RWPE1 (cell line): Measurements from ENCODE around the gene PDPN.

Experiments used
- CTCF ChIA-PET: fragments of 350-600 bp; sonication (Branson Sonifier 250); formaldehyde crosslinking; extraction: SDS; loops from one replicate; lab custom pipeline; 2021; lab: Yijun Ruan, JAX
- POLR2A ChIA-PET: fragments of 400-600 bp; formaldehyde crosslinking; extraction: SDS; loops from one replicate; lab custom pipeline; 2020; ENCODE audit warnings: antibody characterized with exemption; ENCODE audit not compliant: low non-redundant PET; lab: Yijun Ruan, JAX
- DNase-seq: peaks from one replicate; pipeline ENCODE4 v3.0.0; 2012; ENCODE audit warnings: low spot score
- H3K27ac ChIP-seq: fragments of 450-650 bp; 2 replicates; pipeline ENCODE4 v1.5.1; 2017
- TF ChIP-seq, protein P1 (sequence below): fragments of 450-650 bp; conservative IDR thresholded peaks from 2 replicates; pipeline ENCODE4 v1.5.1; 2017; ENCODE audit warnings: low read depth, mild to moderate bottlenecking

The PDPN gene

DNA sequence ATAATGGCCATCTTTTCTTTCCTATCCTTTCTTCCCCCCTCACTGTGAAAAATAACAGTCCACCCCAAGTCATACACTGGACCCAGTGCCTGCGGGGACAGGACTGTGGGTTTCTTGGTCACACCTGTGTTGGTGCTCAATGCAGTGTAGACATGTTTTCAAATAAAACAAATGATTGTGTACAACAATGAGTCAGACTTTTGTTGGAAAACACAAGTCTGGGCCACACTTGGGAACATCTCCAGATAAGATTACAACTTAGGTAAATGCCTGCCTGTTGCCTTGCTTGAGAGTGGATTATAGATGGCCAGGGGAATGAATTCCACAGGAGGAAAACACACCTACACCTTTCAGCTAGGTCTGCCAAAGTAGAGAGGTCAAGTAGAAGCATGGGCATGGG, 34.1 kb downstream of the PDPN start:
- POLR2A ChIA-PET: no interaction called here
- peak overlapping the region; percentile 62 for H3K27ac ChIP-seq
- DNase-seq: no peak
- TF ChIP-seq, protein P1, sequence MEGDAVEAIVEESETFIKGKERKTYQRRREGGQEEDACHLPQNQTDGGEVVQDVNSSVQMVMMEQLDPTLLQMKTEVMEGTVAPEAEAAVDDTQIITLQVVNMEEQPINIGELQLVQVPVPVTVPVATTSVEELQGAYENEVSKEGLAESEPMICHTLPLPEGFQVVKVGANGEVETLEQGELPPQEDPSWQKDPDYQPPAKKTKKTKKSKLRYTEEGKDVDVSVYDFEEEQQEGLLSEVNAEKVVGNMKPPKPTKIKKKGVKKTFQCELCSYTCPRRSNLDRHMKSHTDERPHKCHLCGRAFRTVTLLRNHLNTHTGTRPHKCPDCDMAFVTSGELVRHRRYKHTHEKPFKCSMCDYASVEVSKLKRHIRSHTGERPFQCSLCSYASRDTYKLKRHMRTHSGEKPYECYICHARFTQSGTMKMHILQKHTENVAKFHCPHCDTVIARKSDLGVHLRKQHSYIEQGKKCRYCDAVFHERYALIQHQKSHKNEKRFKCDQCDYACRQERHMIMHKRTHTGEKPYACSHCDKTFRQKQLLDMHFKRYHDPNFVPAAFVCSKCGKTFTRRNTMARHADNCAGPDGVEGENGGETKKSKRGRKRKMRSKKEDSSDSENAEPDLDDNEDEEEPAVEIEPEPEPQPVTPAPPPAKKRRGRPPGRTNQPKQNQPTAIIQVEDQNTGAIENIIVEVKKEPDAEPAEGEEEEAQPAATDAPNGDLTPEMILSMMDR: no peak
- CTCF ChIA-PET: no interaction called here

DNA sequence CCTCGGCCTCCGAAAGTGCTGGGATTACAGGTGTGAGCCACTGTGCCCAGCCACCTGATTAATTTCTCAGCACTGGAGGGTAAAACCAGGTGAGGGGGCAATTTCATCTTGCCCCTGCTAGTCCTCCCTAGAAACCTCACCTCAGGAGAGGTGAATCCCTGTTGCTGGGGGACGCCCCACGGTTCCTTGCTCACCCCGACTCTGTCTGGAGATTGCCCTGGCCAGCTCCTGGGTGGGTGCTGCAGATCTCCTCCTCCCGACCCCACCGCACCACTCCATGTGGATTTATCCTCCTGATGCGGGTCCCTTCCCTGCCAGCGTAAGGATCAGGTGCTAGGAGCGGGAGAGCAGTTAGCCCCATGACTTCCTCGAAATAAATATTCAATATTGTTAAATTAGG, 34.9 kb downstream of the PDPN start:
- ChIA-PET POLR2A (no interaction called here), CTCF (interaction anchor here (0.6 to 0.9 kb wide), 4 partner anchors 29 to 170 kb away, joined by 3 to 5 read pairs (median 4); no protein-coding TSS in a partner anchor)
- H3K27ac ChIP-seq: peak overlapping the region; percentile 62
- no peak for DNase-seq
- TF ChIP-seq, protein P1: no peak

DNA sequence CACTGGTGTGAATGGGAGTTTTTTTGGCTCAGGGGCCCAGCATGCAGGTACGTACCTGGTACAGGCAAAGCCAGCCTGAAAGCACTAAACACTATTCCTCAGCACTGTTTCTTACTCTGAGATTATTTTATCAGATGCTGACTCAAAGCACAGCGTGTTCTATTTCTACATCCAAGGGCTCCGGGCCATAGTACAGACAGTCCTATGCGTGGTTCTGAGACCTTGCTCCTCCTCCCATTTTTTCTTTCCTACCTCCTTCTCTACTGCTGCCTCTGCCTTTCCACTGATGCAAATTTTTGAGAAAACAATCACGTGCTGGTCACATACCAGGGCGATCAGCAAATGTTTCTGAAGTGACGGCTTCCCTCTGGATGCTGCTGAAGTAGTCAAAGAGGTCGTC, 36.3 kb downstream of the PDPN start:
- ChIA-PET CTCF (no interaction called here), POLR2A (no interaction called here)
- H3K27ac ChIP-seq: peak overlapping the region; percentile 73
- TF ChIP-seq, protein P1: no peak
- DNase-seq: peak; percentile 15

DNA sequence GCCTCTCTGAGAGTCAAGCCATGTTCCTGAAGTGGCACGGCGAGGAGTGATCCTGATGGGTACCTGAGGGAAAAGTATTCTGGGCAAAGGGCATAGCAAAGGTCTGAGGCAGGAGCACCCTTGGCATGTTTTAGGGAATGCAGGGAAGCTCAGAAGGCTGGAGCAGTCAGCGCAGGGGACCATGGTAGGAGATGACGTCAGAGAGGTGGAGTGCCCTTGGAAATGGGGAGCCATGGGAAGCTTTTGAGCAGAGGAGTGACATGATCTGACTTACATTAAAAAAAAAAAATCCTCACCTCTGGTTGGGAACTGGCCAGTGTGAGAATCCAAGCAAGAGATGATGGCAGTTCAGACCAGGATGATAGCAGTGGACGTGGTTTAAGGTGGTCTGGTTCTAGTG, 37.2 kb downstream of the PDPN start:
- H3K27ac ChIP-seq: peak overlapping the region; percentile 73; the same call in 1 of the 2 replicates
- TF ChIP-seq, protein P1: no peak
- DNase-seq: no peak
- ChIA-PET POLR2A (no interaction called here), CTCF (no interaction called here)

DNA sequence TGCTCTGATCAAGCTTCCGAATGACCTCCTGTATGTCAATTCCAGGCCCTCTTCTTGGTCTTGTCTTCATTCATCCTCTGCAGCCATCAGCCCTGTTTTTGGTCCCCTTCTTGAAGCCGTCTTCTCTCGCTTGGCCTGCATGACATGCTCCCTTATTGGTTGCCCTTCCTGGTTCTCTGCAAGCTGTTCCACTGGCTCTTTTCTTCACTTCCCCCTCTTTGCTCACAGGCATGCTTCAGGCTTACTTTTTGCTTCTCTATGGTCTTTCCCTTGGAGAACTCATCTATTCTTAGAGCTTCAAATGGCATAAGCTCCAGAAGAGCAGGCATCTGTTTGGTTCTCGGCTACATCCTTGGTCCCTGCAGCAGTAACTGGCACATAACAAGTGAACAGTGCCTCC, 38.8 kb downstream of the PDPN start:
- no peak for DNase-seq
- no peak overlapping the region for H3K27ac ChIP-seq
- TF ChIP-seq, protein P1: no peak
- POLR2A ChIA-PET: no interaction called here
- CTCF ChIA-PET: no interaction called here

DNA sequence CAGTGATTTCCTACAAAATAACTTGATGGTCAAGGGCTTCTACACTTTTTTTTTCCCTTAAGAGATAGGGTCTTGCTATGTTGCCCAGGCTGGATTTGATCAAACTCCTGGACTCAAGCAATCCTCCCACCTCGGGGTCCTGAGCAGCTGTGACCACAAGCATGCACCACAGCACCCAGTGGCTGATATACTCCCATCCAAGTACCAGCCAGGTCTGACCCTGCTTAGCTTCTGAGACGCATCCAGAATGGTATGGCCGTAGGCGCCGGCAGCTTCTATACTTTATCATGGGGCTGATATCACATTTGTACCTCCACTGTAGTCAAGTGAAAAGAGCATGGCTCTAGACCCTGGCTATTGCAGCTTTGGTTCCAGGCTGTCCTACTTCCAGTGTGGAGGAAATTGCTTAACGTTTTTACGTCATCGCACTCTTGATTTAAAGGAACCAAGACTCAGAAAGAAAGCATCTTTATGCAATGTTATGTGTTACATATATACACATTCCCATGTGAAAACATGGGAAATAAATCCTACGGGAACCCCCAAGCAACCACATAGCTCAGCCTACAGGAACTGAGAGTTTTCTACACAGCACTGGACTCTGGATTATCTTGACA, 39.5 kb downstream of the PDPN start:
- TF ChIP-seq, protein P1: no peak
- ChIA-PET CTCF (no interaction called here), POLR2A (no interaction called here)
- no peak for DNase-seq
- no peak overlapping the region for H3K27ac ChIP-seq
